Aorta (tissue), 5 donors: Measurements from ENCODE around the gene SH2D6. TPM values are rescaled to one million over a fixed set of nuclear protein-coding genes. Genes with fewer than 3 reads are reported as not detected.

Experiments used
- ATAC-seq: fragments of 200-7000 bp; cut with Tn5 transposase; one replicate; pipeline ENCODE4 v1.9.1; 2022; ENCODE audit warnings: moderate library complexity; ENCODE audit not compliant: low FRiP score
- DNase-seq, 2 donors: peaks; one replicate each; pipeline ENCODE4 v3.0.0-alpha.2; 2020
- H3K27ac ChIP-seq, 2 donors: one replicate each; pipeline ENCODE4 v1.5.1; 2013; ENCODE audit warnings: low read length in 2 of 2, mild to moderate bottlenecking in 2 of 2, moderate library complexity in 2 of 2, control low read depth in 1 of 2, inconsistent platforms in 1 of 2, low read depth in 1 of 2
- H3K27me3 ChIP-seq, 2 donors: one replicate each; pipeline ENCODE4 v1.6.1; 2013; ENCODE audit warnings: control low read depth in 1 of 2, low read length in 1 of 2, mild to moderate bottlenecking in 1 of 2, moderate library complexity in 1 of 2; ENCODE audit not compliant: insufficient read depth in 2 of 2, control insufficient read depth in 1 of 2
- H3K36me3 ChIP-seq, 2 donors: one replicate each; pipeline ENCODE4 v1.6.1; 2013; ENCODE audit warnings: control low read depth in 1 of 2, low read length in 1 of 2, mild to moderate bottlenecking in 1 of 2; ENCODE audit not compliant: insufficient read depth in 2 of 2, control insufficient read depth in 1 of 2
- H3K4me1 ChIP-seq, 2 donors: one replicate each; pipeline ENCODE4 v1.6.1; 2013; ENCODE audit warnings: low read length in 2 of 2, control low read depth in 1 of 2, mild to moderate bottlenecking in 1 of 2, moderate library complexity in 1 of 2; ENCODE audit not compliant: insufficient read depth in 2 of 2, control insufficient read depth in 1 of 2
- H3K4me3 ChIP-seq, 2 donors: one replicate each; pipeline ENCODE4 v1.5.1; 2013; ENCODE audit warnings: low read length in 2 of 2, control low read depth in 1 of 2, mild to moderate bottlenecking in 1 of 2
- H3K9me3 ChIP-seq: one replicate; pipeline ENCODE4 v1.6.1; 2013; ENCODE audit warnings: mild to moderate bottlenecking, low read length; ENCODE audit not compliant: control insufficient read depth
- WGBS, 2 donors: extraction: QIAGEN DNeasy Blood & Tissue Kit; methylation state at CpG; one replicate each; pipeline ENCODE4 v1.1.7; 2013; 5-methylcytosine and 5-hydroxymethylcytosine counted together
- intact Hi-C, 2 donors: fragments of 100-400 bp; cut with DNase I; formaldehyde crosslinking; loops; one replicate each; pipeline versions ENCODE4 v1.14.2 to v1.15.0; 2022
- polyA plus RNA-seq, 2 donors: library from polyadenylated mRNA; stranded (reverse); fragments of 200-250 nt; gene quantifications; one replicate each; pipeline ENCODE4 v1.2.3, GENCODE V29; 2013
- total RNA-seq, 2 donors: library from RNA; stranded (reverse); fragmentation: NEBNext Ultra II Directional; extraction: Animal tissue kit (Norgen Biotek cat#: 25700); gene quantifications; one replicate each; pipeline ENCODE4 v1.2.1, GENCODE V29; 2021
- donor health status: healthy with polysubstance abuse.
- donor health status: Bipolar disorder and iron deficiency.
- donor health status: DM: no; HTN: no; CAD: no.
- donor health status: DM: no; HTN: no; CAD: no.
- donor health status: DM: yes; HTN: yes; CAD: no.

The SH2D6 gene
- total and polyA plus RNA-seq, 4 donors, result 1.5 TPM; not detected in 3

DNA sequence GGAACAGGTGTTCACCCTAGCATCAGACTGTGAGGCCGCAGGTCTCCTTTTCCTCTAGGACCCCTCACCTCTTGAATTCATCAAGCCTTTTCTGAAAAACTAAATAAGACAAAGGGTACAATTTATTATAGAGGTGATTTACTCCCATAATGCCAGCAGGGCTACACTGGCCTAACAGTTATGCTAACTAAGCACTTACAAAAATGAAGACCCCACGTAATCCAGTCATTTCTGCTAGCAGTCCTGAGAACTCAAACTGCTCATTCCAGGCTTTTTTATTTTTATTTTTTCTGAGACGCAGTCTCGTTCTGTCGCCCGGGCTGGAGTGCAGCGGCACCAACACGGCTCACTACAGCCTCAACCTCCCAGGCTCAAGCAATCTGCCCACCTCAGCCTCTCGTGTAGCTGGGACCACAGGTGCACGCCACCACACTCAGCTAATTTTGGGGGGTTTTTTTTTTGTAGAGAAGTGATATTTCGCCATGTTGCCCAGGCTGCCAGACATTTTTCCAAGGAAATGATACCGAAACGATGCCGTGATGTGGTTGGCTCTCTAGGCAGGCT is 22.5 kb upstream of the SH2D6 start:
- intact Hi-C loops, result no loop called here
- H3K4me1 ChIP-seq, result no peaks in the 10 kb centered on the region
- peak in 1 of 2 donors; percentile 62 for DNase-seq
- no peak for ATAC-seq
- H3K36me3 ChIP-seq, result no peaks in the 10 kb centered on the region
- no peak overlapping the region for H3K4me3 ChIP-seq
- WGBS, 2 donors, result 86 to 92% methylated on average over 14 of the region's 14 CpGs
- no peaks in the 10 kb centered on the region for H3K27me3 ChIP-seq
- peak overlapping the region in 1 of 2 donors; percentile 22 for H3K27ac ChIP-seq
- H3K9me3 ChIP-seq, result no peaks in the 10 kb centered on the region

DNA sequence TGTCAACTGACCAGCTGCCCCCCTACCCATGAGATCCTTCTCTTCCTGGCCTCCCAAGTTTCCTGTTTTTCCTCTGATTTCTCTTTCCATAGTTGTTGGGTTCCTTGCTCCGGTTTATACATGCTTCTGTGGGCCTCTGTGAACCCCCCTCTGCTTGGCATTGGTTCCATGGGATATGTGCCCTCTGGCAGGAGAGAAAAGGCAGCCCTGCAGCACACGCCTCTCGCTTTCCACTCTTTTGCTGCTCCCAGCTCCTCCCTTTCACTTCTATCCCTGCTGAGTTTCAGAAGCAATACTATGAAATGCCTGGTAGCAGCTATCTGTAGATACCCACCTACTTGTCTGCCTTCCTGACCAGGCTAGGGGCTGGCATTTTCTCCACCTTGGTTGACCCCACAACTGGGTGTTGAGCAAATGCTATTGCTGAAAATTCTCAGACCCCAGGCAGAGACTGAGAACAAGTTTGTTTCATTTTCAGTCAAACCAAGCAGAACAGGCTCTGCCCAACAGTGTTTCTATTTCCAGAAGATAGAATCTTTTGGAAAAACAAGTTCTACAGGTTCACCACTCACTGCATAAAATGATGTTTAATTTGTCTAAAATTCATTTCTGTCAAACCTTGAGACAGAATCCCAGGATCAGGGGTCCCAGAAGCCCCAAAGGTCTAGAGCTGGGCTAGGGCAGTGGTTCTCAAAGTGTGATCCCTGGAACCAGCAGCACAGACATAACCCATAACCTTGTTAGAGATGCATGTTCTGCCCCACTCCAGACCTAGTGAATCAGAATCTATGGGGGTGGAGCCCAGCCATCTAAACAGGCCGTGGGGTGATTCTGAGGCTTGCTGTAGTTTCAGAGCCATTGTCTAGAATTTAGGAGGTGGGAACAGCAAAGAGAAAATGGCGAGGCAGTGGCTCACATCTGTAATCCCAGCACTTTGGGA is 21.7 kb upstream of the SH2D6 start:
- WGBS, 2 donors, result 34 to 36% methylated on average over 5 of the region's 5 CpGs
- DNase-seq (peak in 1 of 2 donors; percentile 36), ATAC-seq (no peak)
- Histone ChIP-seq H3K36me3 (no peaks in the 10 kb centered on the region), H3K9me3 (no peaks in the 10 kb centered on the region), H3K27ac (peak overlapping the region; percentile 5 to 64), H3K4me3 (no peak overlapping the region), H3K4me1 (no peaks in the 10 kb centered on the region), H3K27me3 (no peaks in the 10 kb centered on the region)
- intact Hi-C loops, result no loop called here

DNA sequence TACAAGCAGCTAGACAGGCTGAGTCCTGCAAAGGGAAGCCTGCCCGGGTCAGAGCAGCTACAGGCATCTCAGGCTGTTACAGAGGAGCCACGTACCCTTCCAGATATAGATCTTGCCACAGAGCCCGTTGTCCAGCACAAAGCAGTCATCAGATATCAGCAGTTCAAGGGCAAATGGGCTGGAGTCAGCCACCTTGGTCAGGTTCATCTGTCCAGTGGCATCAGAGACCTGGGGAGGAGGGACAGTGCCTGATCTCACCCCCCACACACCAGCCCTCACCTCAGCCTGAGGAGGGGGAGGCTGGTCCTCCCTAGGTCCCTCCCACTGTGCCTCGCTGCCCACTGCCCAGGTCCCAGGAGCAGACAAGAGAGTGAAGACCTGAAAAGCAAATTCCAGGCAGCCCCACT is 20.6 kb upstream of the SH2D6 start:
- intact Hi-C loops, result no loop called here
- Histone ChIP-seq H3K4me1 (no peaks in the 10 kb centered on the region), H3K9me3 (no peaks in the 10 kb centered on the region), H3K4me3 (no peak overlapping the region), H3K27ac (no peak overlapping the region), H3K36me3 (no peaks in the 10 kb centered on the region), H3K27me3 (no peaks in the 10 kb centered on the region)
- ATAC-seq, result no peak
- 93 to 99% methylated on average over 4 of the region's 4 CpGs for WGBS, 2 donors
- peak in 1 of 2 donors; percentile 33 for DNase-seq

DNA sequence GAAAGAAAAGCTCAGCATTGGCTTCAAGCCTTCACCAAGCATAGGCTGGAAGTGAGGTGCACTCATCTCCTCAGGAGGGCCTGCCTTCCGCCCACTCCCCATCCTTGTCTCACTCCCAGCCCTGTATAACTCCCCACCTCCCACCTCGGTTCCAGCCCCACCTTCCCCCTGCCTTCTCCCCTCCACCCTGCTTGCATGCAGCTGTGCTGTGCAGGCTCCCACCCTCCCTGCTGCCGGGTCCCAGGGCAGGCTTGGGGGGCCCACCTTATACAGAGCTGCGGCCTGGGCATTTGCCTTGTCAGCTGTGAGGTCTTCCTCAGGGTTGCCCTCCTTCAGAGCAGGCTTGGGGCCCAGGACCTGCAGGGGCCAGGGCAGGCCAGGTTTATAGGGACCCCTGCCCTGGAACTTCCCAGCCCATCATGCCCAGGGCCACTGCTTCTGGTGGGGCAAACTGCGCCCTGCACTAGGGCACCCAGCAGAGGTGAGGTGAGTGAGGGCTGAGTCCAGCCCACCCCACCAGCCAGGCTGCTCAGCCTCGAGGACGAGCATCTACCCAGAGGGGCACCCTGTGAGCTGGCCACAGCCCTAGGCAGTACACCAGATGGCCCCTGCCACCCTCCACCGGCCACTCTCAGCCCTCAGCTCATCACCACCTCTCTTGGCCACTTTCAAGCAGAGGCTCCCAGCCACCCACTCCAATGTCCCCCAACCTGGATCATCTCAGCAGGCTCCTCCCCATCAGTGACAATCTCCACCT is 19.9 kb upstream of the SH2D6 start:
- Histone ChIP-seq H3K27ac (no peak overlapping the region), H3K27me3 (no peaks in the 10 kb centered on the region), H3K9me3 (no peaks in the 10 kb centered on the region), H3K4me1 (no peaks in the 10 kb centered on the region), H3K36me3 (no peaks in the 10 kb centered on the region), H3K4me3 (no peak overlapping the region)
- ATAC-seq, result peak; percentile 24
- 94% methylated on average over 8 of the region's 8 CpGs for WGBS, 2 donors
- intact Hi-C loops, result no loop called here
- peak; percentile 33 to 64 for DNase-seq

DNA sequence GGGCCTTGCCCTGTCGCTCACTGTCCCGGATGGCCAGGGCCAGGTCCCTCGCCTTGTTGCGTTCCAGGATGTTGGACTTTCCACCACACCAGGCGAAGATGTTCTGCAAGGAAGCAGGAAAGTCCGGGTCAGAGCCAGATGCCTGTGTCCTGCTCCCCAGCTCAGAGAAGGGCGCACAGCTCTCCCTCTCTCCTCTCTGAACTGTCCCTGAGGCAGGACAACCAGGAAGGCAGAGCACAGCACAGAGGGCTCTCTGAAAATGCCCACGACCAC is 19.4 kb upstream of the SH2D6 start:
- H3K4me3 ChIP-seq, result no peak overlapping the region
- H3K27ac ChIP-seq, result no peak overlapping the region
- WGBS, 2 donors, result 96 to 98% methylated on average over 8 of the region's 8 CpGs
- intact Hi-C loops, result no loop called here
- H3K27me3 ChIP-seq, result no peaks in the 10 kb centered on the region
- ATAC-seq (no peak), DNase-seq (no peak)
- H3K36me3 ChIP-seq, result no peaks in the 10 kb centered on the region
- H3K4me1 ChIP-seq, result no peaks in the 10 kb centered on the region
- no peaks in the 10 kb centered on the region for H3K9me3 ChIP-seq

DNA sequence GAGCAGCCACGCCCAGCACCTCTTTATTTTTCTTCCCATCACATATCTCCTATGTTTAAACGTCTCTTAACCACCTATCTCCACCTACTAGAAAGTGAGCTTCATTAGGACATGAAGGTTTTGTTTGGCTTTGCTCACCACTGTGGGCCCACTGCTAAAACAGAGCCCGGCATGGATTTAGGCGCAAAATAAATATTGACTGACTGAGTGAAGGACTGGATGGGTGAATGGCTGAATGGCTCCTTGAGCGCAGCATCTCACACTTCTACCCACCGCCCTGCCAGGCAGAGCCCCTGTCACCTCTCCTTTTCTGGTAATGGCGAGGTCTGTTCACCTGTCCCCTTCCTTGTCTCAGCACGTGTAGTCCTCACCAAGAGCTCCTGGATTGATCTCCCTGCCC is 18.5 kb upstream of the SH2D6 start:
- H3K36me3 ChIP-seq, result no peaks in the 10 kb centered on the region
- H3K27me3 ChIP-seq, result no peaks in the 10 kb centered on the region
- ATAC-seq (no peak), DNase-seq (no peak)
- intact Hi-C loops, result no loop called here
- no peak overlapping the region for H3K4me3 ChIP-seq
- H3K9me3 ChIP-seq, result no peaks in the 10 kb centered on the region
- H3K4me1 ChIP-seq, result no peaks in the 10 kb centered on the region
- WGBS, 2 donors, result 91 to 94% methylated on average over 8 of the region's 8 CpGs
- no peak overlapping the region for H3K27ac ChIP-seq

DNA sequence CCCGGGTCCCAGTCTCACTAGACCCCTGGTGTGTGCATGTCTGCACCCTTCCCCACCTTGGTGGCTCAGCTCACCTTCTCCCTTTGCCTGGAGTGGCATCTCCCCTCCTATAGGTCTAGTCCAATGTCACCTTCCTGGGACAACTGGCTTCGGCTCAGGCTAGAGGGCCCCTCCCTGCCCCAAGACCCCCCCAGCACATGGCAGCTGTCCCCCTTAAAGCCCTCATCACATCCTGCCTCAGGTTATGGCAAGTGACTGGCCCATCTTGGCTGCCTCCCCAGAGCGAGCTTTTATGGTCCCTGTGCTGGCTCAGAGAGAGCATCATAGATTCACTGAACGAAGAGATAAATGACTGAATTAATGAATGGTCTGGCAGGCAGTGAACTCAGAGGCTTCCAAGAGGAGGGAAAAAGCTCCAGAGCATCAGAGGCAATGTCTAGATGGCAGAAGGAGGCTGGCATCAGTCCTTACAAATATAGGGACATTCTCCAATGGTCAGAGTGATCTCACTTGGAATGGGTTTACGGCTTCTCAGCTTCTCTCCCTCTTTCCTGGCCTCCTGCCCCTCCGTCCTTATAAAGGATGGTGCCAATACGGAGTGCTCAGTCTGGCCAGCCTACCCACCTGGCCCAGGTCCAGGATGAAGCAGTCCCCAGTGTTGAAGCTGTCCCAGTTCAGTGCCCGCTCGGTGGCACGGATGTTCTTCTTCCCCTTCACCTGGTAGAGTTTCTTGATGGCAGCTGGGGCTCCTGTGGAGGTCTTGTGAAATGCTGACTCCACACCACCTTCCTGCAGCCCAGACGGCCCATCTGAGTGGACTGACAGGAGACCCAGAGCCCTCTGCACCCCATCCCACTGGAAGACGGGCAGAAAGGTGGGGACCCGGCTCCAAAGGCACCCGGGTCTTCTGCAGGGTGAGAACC is 17.7 kb upstream of the SH2D6 start:
- intact Hi-C loops, result no loop called here
- peak in 1 of 2 donors; percentile 58 for DNase-seq
- Histone ChIP-seq H3K9me3 (no peaks in the 10 kb centered on the region), H3K27me3 (no peaks in the 10 kb centered on the region), H3K4me1 (no peaks in the 10 kb centered on the region), H3K36me3 (no peaks in the 10 kb centered on the region), H3K27ac (no peak overlapping the region), H3K4me3 (no peak overlapping the region)
- ATAC-seq, result peak; percentile 14
- 51% methylated on average over 14 of the region's 14 CpGs for WGBS, 2 donors

DNA sequence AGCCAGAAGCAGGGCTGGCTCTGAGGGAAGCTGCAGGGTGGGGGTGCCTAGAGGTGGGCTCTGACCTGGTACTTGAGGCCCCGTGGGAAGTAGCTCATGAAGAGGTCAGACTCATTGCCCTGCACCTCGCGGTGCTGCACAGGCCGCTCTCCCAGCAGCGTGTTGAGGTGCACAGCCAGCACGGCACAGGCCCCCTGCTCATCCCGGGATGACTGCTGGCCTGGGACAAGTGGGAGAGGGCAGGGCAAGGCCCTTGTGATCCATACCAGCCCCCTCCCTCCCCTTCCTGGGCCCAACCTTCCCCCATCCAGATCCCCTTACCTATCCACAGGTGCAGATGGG is 17.1 kb upstream of the SH2D6 start:
- 92 to 97% methylated on average over 7 of the region's 7 CpGs for WGBS, 2 donors

More for the DNA sequence above, 17.1 kb upstream of the SH2D6 start:
- DNase-seq, result peak in 1 of 2 donors; percentile 59
- no peak for ATAC-seq
- H3K9me3 ChIP-seq, result no peaks in the 10 kb centered on the region
- no peak overlapping the region for H3K27ac ChIP-seq
- no peaks in the 10 kb centered on the region for H3K4me1 ChIP-seq
- intact Hi-C loops, result no loop called here
- H3K36me3 ChIP-seq, result no peaks in the 10 kb centered on the region
- H3K4me3 ChIP-seq, result no peak overlapping the region
- no peaks in the 10 kb centered on the region for H3K27me3 ChIP-seq
